Measurements from ENCODE around the gene SMCP. TPM values are rescaled to one million over a fixed set of nuclear protein-coding genes. Genes with fewer than 3 reads are reported as not detected.

SMCP gene
- total and polyA plus RNA-seq, 2 of the 13 experiments (the other 11 are each of a cell fraction or from before 2014, with no cell fraction given): not detected

- Histone ChIP-seq H2AFZ (ENCODE audit: low read length) (no peak overlapping the region), H3K4me1 (ENCODE audit: insufficient read depth, low read length) (no peaks in the 10 kb centered on the region), H3K27me3 (ENCODE audit: control insufficient read depth in 1 of 2, insufficient read depth in 2 of 2, low read length in 2 of 2) (peaks cover 0 to 7% of the 10 kb centered on the region in 2 experiments; a peak in 2 of 5 replicates), H3K27ac (ENCODE audit: extremely low read length, insufficient read depth, low read length) (no peak overlapping the region), H3K36me3 (replicated peaks in 1 of 2; ENCODE audit: control insufficient read depth in 1 of 2, insufficient read depth in 2 of 2, low read length in 2 of 2) (no peaks in the 10 kb centered on the region), H3K4me3 (replicated peaks in 1 of 3; ENCODE audit: insufficient read depth in 1 of 3, low read depth in 2 of 3, low read length in 3 of 3) (no peak overlapping the region), H3K9me3 (ENCODE audit: low read length) (no peaks in the 10 kb centered on the region), H4K20me1 (ENCODE audit: insufficient read depth, low read length) (no peaks in the 10 kb centered on the region), H3K79me2 (ENCODE audit: insufficient read depth, low read length) (no peaks in the 10 kb centered on the region), H3K4me2 (ENCODE audit: low read depth, low read length) (no peak overlapping the region), H3K9ac (ENCODE audit: insufficient read depth, low read depth, low read length) (no peak overlapping the region)
- intact Hi-C loops (cut with micrococcal nuclease; ENCODE audit: unreplicated experiment): no loop called here
- in situ Hi-C loops (cut with HindIII; ENCODE audit: extremely low pct_ligation_motif_present, low pct_unique_long_range_greater_than_20kb): no loop called here
- BruUV-seq (replicated peaks): no TSS peak
- WGBS (ENCODE audit: low lambda C conversion rate): 18% methylated on average over 5 of the region's 5 CpGs
- FAIRE-seq: no peak
- ATAC-seq: no peak
- ChIA-PET POLR2A (no interaction called here), CTCF (ENCODE audit: low intra/inter-chr PET ratio, low total read pairs) (no interaction called here)
- no peak for DNase-seq (ENCODE audit: low spot score)
- TF ChIP-seq U2AF2 (IDR thresholded peaks at IDR 0.05; ENCODE audit: low read depth, low read length) (no peak), KDM2A (CRISPR knock-in tag; IDR thresholded peaks at IDR 0.05; ENCODE audit: borderline replicate concordance, low read depth) (no peak), AGO1 (IDR thresholded peaks at IDR 0.05; ENCODE audit: low read depth, low read length, poor library complexity, severe bottlenecking) (no peak), TOPORS (CRISPR knock-in tag; IDR thresholded peaks at IDR 0.05) (no peak), ETV5 (CRISPR knock-in tag; IDR thresholded peaks at IDR 0.05; ENCODE audit: borderline replicate concordance) (no peak), ZNF839 (CRISPR knock-in tag; IDR thresholded peaks at IDR 0.05; ENCODE audit: borderline replicate concordance) (no peak), HCFC1 (IDR thresholded peaks at IDR 0.05; ENCODE audit: low read depth, low read length) (no peak), KMT2A (CRISPR knock-in tag; IDR thresholded peaks at IDR 0.05) (no peak), ZNF17 (CRISPR knock-in tag; IDR thresholded peaks at IDR 0.05) (no peak), ZFP91 (CRISPR knock-in tag; IDR thresholded peaks at IDR 0.05; ENCODE audit: borderline replicate concordance) (no peak), HNF4G (IDR thresholded peaks at IDR 0.05; ENCODE audit: borderline replicate concordance, low read depth, low read length) (no peak), HNF4G (CRISPR knock-in tag; IDR thresholded peaks at IDR 0.05; ENCODE audit: borderline replicate concordance, low read depth) (no peak), TFDP1 (CRISPR knock-in tag; IDR thresholded peaks at IDR 0.05; ENCODE audit: borderline replicate concordance) (no peak)
- TF ChIP-seq, protein P1, sequence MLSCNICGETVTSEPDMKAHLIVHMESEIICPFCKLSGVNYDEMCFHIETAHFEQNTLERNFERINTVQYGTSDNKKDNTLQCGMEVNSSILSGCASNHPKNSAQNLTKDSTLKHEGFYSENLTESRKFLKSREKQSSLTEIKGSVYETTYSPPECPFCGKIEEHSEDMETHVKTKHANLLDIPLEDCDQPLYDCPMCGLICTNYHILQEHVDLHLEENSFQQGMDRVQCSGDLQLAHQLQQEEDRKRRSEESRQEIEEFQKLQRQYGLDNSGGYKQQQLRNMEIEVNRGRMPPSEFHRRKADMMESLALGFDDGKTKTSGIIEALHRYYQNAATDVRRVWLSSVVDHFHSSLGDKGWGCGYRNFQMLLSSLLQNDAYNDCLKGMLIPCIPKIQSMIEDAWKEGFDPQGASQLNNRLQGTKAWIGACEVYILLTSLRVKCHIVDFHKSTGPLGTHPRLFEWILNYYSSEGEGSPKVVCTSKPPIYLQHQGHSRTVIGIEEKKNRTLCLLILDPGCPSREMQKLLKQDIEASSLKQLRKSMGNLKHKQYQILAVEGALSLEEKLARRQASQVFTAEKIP (CRISPR knock-in tag; IDR thresholded peaks at IDR 0.05; ENCODE audit: borderline replicate concordance): no peak
- TF ChIP-seq, protein P2, sequence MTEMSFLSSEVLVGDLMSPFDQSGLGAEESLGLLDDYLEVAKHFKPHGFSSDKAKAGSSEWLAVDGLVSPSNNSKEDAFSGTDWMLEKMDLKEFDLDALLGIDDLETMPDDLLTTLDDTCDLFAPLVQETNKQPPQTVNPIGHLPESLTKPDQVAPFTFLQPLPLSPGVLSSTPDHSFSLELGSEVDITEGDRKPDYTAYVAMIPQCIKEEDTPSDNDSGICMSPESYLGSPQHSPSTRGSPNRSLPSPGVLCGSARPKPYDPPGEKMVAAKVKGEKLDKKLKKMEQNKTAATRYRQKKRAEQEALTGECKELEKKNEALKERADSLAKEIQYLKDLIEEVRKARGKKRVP (CRISPR knock-in tag; IDR thresholded peaks at IDR 0.05): no peak
- TF ChIP-seq, protein P3, sequence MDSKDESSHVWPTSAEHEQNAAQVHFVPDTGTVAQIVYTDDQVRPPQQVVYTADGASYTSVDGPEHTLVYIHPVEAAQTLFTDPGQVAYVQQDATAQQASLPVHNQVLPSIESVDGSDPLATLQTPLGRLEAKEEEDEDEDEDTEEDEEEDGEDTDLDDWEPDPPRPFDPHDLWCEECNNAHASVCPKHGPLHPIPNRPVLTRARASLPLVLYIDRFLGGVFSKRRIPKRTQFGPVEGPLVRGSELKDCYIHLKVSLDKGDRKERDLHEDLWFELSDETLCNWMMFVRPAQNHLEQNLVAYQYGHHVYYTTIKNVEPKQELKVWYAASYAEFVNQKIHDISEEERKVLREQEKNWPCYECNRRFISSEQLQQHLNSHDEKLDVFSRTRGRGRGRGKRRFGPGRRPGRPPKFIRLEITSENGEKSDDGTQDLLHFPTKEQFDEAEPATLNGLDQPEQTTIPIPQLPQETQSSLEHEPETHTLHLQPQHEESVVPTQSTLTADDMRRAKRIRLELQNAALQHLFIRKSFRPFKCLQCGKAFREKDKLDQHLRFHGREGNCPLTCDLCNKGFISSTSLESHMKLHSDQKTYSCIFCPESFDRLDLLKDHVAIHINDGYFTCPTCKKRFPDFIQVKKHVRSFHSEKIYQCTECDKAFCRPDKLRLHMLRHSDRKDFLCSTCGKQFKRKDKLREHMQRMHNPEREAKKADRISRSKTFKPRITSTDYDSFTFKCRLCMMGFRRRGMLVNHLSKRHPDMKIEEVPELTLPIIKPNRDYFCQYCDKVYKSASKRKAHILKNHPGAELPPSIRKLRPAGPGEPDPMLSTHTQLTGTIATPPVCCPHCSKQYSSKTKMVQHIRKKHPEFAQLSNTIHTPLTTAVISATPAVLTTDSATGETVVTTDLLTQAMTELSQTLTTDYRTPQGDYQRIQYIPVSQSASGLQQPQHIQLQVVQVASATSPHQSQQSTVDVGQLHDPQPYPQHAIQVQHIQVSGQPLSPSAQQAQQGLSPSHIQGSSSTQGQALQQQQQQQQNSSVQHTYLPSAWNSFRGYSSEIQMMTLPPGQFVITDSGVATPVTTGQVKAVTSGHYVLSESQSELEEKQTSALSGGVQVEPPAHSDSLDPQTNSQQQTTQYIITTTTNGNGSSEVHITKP (CRISPR knock-in tag; IDR thresholded peaks at IDR 0.05; ENCODE audit: low read depth): no peak
These were observed 23.5 kb downstream of the SMCP start for GRCh38 chr1:152901631-152902030.

All from HepG2 (cell line).